Hepatocyte (in vitro differentiated cells): ENCODE results near the gene VENTX. TPM values are rescaled to one million over a fixed set of nuclear protein-coding genes. Genes with fewer than 3 reads are reported as not detected.
"Not testable (repeated sequence)": the region's sequence is repeated elsewhere in the genome, so short reads cannot be mapped to it uniquely, and the experiment has no call there.

ENCODE experiments used
- DNase-seq: peaks from one replicate; pipeline ENCODE4 v3.0.0-alpha.2; 2016; ENCODE audit warnings: low spot score
- H2AFZ ChIP-seq: fragments of 200-600 bp; sonication (generic); 2 replicates; pipeline ENCODE4 v1.6.0; 2016; ENCODE audit warnings: antibody characterized with exemption, mild to moderate bottlenecking
- H3K27ac ChIP-seq: fragments of 200-600 bp; sonication (generic); 2 replicates; pipeline ENCODE4 v1.5.1; 2016; ENCODE audit warnings: mild to moderate bottlenecking
- H3K27me3 ChIP-seq: fragments of 200-600 bp; sonication (generic); 2 replicates; pipeline ENCODE4 v1.6.1; 2016
- H3K36me3 ChIP-seq: fragments of 200-600 bp; sonication (generic); replicated peaks from 2 replicates; pipeline ENCODE4 v1.5.1; 2016; ENCODE audit warnings: low read depth; ENCODE audit not compliant: insufficient read depth
- H3K4me1 ChIP-seq: fragments of 200-600 bp; sonication (generic); 2 replicates; pipeline ENCODE4 v1.5.1; 2016; ENCODE audit warnings: mild to moderate bottlenecking, moderate library complexity; ENCODE audit not compliant: insufficient read depth
- H3K4me2 ChIP-seq: fragments of 200-600 bp; sonication (generic); 2 replicates; pipeline ENCODE4 v1.6.0; 2016
- H3K4me3 ChIP-seq: fragments of 200-600 bp; sonication (generic); 2 replicates; pipeline ENCODE4 v1.5.1; 2016; ENCODE audit warnings: mild to moderate bottlenecking
- H3K79me2 ChIP-seq: fragments of 200-600 bp; sonication (generic); 2 replicates; pipeline ENCODE4 v1.6.0; 2017; ENCODE audit warnings: mild to moderate bottlenecking
- H3K9me2 ChIP-seq: fragments of 200-600 bp; sonication (generic); replicated peaks from 2 replicates; pipeline ENCODE4 v1.6.0; 2017; ENCODE audit warnings: mild to moderate bottlenecking; ENCODE audit not compliant: insufficient read depth
- H3K9me3 ChIP-seq: fragments of 200-600 bp; sonication (generic); 2 replicates; pipeline ENCODE4 v1.5.1; 2016; ENCODE audit warnings: low read depth, mild to moderate bottlenecking
- H4K20me1 ChIP-seq: fragments of 200-600 bp; sonication (generic); 2 replicates; pipeline ENCODE4 v1.6.0; 2016; ENCODE audit warnings: mild to moderate bottlenecking; ENCODE audit not compliant: insufficient read depth, poor library complexity, severe bottlenecking
- EZH2 ChIP-seq: fragments of 200-600 bp; sonication (generic); IDR thresholded peaks from 2 replicates; pipeline ENCODE4 v1.6.1; 2016; ENCODE audit warnings: antibody characterized with exemption, mild to moderate bottlenecking, borderline replicate concordance
- EZH2phosphoT487 ChIP-seq: fragments of 200-600 bp; sonication (generic); IDR thresholded peaks from one replicate; pipeline ENCODE4 v1.6.1; 2018; ENCODE audit warnings: antibody characterized with exemption, mild to moderate bottlenecking, low read depth, moderate library complexity; ENCODE audit not compliant: unreplicated experiment, severe bottlenecking
- WGBS: methylation state at CpG from one replicate; pipeline ENCODE4 v1.1.6; 2016; ENCODE audit warnings: low lambda C conversion rate; ENCODE audit errors: missing lambda C conversion rate; 5-methylcytosine and 5-hydroxymethylcytosine counted together
- polyA plus RNA-seq: library from polyadenylated mRNA; unstranded; fragments of >200 nt; fragmentation: Nextera tagmentation; extraction: Ambion mirVana; gene quantifications from 2 replicates; pipeline ENCODE4 v1.2.1, GENCODE V29; 2016
- total RNA-seq: library from RNA; depleted of rRNA; stranded (reverse); fragments of >200 nt; gene quantifications from 2 replicates; pipeline ENCODE4 v1.2.3, GENCODE V29; 2014
- TF ChIP-seq, protein P1 (sequence below): fragments of 200-600 bp; sonication (generic); IDR thresholded peaks from 2 replicates; pipeline ENCODE4 v1.5.1; 2016; ENCODE audit warnings: antibody characterized with exemption, mild to moderate bottlenecking; ENCODE audit not compliant: poor library complexity

Gene VENTX
- total and polyA plus RNA-seq, 2 experiments from 2014 or later = not detected

DNA sequence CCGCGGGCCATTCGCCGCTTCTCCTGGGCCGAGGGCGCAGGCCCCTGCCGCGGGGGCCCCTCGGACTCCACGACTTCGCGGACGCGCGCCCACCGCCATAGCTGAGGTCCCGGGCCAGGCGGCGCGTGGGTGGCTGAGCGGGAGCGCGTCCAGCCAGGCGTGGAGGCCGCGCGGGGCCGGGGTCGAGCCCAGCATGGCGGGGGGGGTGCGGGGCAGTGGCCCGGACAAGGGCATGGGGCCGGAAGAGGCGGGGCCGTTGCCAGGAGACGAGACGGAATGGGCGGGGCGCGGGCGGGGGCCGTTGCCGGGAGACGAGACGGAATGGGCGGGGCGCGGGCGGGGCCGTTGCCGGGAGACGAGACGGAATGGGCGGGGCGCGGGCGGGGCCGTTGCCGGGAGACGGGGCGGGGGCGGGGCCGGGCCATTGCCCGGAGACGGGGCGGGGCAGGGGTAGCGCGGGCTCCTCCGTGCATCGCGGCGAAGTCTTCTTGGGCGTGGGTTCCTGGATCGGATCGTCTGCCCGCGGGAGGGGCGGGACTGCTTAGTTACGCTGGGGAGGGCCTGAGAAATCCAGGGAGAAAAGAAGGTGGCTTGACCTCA is 24.2 kb downstream of the VENTX start:
- Histone ChIP-seq H3K9me3 (no peaks in the 10 kb centered on the region), H3K36me3 (no peaks in the 10 kb centered on the region), H3K27ac (peak overlapping the region; percentile 66), H3K4me3 (peak overlapping the region; percentile 96), H3K9me2 (no peaks in the 10 kb centered on the region), H2AFZ (peak overlapping the region; percentile 62), H3K79me2 (no peaks in the 10 kb centered on the region), H4K20me1 (no peaks in the 10 kb centered on the region), H3K27me3 (no peaks in the 10 kb centered on the region), H3K4me1 (peaks cover 17% of the 10 kb centered on the region), H3K4me2 (peak overlapping the region; percentile 92)
- TF ChIP-seq, protein P1, sequence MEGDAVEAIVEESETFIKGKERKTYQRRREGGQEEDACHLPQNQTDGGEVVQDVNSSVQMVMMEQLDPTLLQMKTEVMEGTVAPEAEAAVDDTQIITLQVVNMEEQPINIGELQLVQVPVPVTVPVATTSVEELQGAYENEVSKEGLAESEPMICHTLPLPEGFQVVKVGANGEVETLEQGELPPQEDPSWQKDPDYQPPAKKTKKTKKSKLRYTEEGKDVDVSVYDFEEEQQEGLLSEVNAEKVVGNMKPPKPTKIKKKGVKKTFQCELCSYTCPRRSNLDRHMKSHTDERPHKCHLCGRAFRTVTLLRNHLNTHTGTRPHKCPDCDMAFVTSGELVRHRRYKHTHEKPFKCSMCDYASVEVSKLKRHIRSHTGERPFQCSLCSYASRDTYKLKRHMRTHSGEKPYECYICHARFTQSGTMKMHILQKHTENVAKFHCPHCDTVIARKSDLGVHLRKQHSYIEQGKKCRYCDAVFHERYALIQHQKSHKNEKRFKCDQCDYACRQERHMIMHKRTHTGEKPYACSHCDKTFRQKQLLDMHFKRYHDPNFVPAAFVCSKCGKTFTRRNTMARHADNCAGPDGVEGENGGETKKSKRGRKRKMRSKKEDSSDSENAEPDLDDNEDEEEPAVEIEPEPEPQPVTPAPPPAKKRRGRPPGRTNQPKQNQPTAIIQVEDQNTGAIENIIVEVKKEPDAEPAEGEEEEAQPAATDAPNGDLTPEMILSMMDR = no peak
- no peak for TF ChIP-seq EZH2phosphoT487
- no peak for TF ChIP-seq EZH2
- peak; percentile 88 for DNase-seq
- under 1% methylated on average over 36 of the region's 79 CpGs for WGBS

DNA sequence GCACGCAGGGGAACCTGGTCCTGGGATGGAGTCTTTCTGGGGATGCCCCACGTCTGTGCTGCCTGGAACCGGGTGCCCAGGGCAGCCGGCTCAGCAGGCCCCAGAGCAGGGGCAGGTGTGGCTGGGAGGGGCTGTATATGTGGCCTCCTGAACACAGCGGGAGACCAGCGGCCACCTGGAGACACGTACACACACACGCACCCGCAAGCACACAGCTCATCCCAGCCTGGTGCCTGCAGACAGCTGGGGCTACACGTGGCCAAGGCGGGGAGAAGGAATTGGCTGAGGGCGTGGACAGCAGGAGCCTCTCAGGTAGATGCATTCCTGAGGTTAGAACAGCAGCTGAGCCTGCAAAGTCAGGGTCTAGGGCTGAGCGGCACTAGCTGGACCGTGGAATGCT is 25.0 kb downstream of the VENTX start:
- DNase-seq = no peak
- Histone ChIP-seq H3K9me3 (no peaks in the 10 kb centered on the region), H3K79me2 (no peaks in the 10 kb centered on the region), H3K4me2 (peak overlapping the region; percentile 92), H3K4me3 (no peak overlapping the region), H4K20me1 (no peaks in the 10 kb centered on the region), H3K36me3 (no peaks in the 10 kb centered on the region), H3K9me2 (no peaks in the 10 kb centered on the region), H3K27me3 (no peaks in the 10 kb centered on the region), H3K4me1 (peaks cover 15% of the 10 kb centered on the region), H2AFZ (no peak overlapping the region), H3K27ac (no peak overlapping the region)
- WGBS = 87% methylated on average over 14 of the region's 14 CpGs
- TF ChIP-seq EZH2 (no peak), EZH2phosphoT487 (no peak)
- TF ChIP-seq, protein P1 = no peak

DNA sequence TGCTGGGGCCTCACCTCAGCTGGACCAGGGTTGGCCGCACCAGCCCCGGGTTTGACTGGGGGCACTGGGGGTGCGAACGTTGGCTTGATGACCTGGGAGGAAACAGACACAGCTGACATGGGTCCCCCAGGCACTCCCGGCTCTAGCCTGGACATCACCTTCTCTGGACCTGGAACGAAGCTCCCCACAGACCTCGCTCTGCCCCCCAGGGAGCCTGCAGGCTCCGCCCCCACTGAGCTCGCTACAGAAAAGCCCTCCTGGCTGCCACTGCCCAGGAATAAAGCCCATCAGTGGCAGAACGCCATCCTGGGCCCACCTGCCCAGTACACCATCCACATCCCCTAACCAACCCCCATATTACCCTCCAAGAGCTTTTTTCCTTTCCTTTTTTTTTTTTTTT is 26.0 kb downstream of the VENTX start:
- no peak for DNase-seq
- WGBS = 94% methylated on average over 10 of the region's 10 CpGs
- Histone ChIP-seq H3K36me3 (no peaks in the 10 kb centered on the region), H3K4me2 (no peak overlapping the region), H4K20me1 (no peaks in the 10 kb centered on the region), H3K27me3 (no peaks in the 10 kb centered on the region), H3K79me2 (no peaks in the 10 kb centered on the region), H3K4me3 (no peak overlapping the region), H3K4me1 (peaks cover 12% of the 10 kb centered on the region), H3K9me2 (no peaks in the 10 kb centered on the region), H2AFZ (no peak overlapping the region), H3K9me3 (no peaks in the 10 kb centered on the region), H3K27ac (no peak overlapping the region)
- no peak for TF ChIP-seq EZH2phosphoT487
- TF ChIP-seq, protein P1 = no peak
- no peak for TF ChIP-seq EZH2

DNA sequence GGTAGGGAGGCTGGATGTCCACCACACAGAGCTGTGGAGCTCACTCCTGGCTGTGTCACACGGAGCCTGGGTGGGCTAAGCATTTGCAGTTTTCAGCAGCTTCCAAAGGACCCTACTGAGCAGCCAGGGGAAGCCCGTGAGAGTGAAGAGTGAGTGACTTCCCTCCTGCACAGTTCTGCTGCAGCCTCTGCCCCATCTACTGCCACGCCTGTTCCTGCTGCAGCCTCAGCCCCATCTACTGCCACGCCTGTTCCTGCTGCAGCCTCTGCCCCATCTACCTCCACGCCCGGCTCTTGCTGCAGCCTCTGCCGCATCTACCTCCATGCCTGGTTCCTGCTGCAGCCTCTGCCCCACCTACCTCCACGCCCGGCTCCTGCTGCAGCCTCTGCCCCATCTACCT is 26.8 kb downstream of the VENTX start:
- no peak for DNase-seq
- H3K27ac ChIP-seq = no peak overlapping the region
- WGBS = 81% methylated on average over 9 of the region's 9 CpGs
- TF ChIP-seq EZH2phosphoT487 = no peak
- TF ChIP-seq EZH2 = no peak
- TF ChIP-seq, protein P1 = no peak
- H3K27me3 ChIP-seq = no peaks in the 10 kb centered on the region
- no peaks in the 10 kb centered on the region for H3K9me3 ChIP-seq
- no peaks in the 10 kb centered on the region for H3K36me3 ChIP-seq
- peaks cover 11% of the 10 kb centered on the region for H3K4me1 ChIP-seq
- H2AFZ ChIP-seq = no peak overlapping the region
- no peaks in the 10 kb centered on the region for H4K20me1 ChIP-seq
- H3K9me2 ChIP-seq = no peaks in the 10 kb centered on the region
- H3K4me2 ChIP-seq = no peak overlapping the region
- H3K79me2 ChIP-seq = no peaks in the 10 kb centered on the region
- no peak overlapping the region for H3K4me3 ChIP-seq

DNA sequence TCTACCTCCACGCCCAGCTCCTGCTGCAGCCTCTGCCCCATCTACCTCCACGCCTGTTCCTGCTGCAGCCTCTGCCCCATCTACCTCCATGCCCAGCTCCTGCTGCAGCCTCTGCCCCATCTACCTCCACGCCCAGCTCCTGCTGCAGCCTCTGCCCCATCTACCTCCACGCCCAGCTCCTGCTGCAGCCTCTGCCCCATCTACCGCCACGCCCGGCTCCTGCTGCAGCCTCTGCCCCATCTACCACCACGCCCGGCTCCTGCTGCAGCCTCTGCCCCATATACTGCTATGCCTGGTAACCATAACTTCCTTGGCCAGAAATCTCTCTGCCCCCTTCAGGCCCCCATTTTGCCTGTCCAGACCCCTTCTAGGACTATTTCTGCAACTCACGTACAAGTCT is 27.4 kb downstream of the VENTX start:
- not testable (repeated sequence) for H3K9me2 ChIP-seq, H3K27me3 ChIP-seq, H2AFZ ChIP-seq, H3K4me3 ChIP-seq, H3K36me3 ChIP-seq, H3K4me2 ChIP-seq, H3K9me3 ChIP-seq, DNase-seq, H4K20me1 ChIP-seq, H3K79me2 ChIP-seq, H3K27ac ChIP-seq, H3K4me1 ChIP-seq
- 64% methylated on average over 7 of the region's 10 CpGs for WGBS
